Stimulated activated CD8-positive, alpha-beta memory T cell treated with anti-CD3 and anti-CD28 coated beads, Interleukin-7, amount 100 ng/mL, for 1 hour (primary cell): Measurements from ENCODE around the gene TM2D3.

Experiments
- DNase-seq, 2 donors: peaks; one replicate each; pipeline ENCODE4 v3.0.0-alpha.2; 2020; ENCODE audit warnings: low read depth in 2 of 2

The TM2D3 gene

GRCh38 chr15:101623367-101624304, 28.5 kb downstream of the TM2D3 start:
- no peak for DNase-seq

GRCh38 chr15:101621961-101622360, 30.2 kb downstream of the TM2D3 start:
- no peak for DNase-seq

- DNase-seq = no peak
Observed at GRCh38 chr15:101620671-101621070, 31.5 kb downstream of the TM2D3 start.

- DNase-seq = no peak
Observed at GRCh38 chr15:101619615-101619865, 32.6 kb downstream of the TM2D3 start.

- DNase-seq = no peak
Observed at GRCh38 chr15:101618851-101619614, 33.1 kb downstream of the TM2D3 start.

GRCh38 chr15:101618076-101618475, 34.1 kb downstream of the TM2D3 start:
- DNase-seq = no peak

- DNase-seq = no peak
Observed at GRCh38 chr15:101617390-101617965, 34.7 kb downstream of the TM2D3 start.

- DNase-seq = no peak
Observed at GRCh38 chr15:101615986-101616848, 36.0 kb downstream of the TM2D3 start.

GRCh38 chr15:101615414-101615985, 36.7 kb downstream of the TM2D3 start:
- no peak for DNase-seq

- no peak for DNase-seq
Observed at GRCh38 chr15:101614761-101615160, 37.4 kb downstream of the TM2D3 start.

- no peak for DNase-seq
Observed at GRCh38 chr15:101614001-101614585, 38.1 kb downstream of the TM2D3 start.

- DNase-seq = no peak
Observed at GRCh38 chr15:101613130-101614000, 38.8 kb downstream of the TM2D3 start.

GRCh38 chr15:101612676-101613075, 39.5 kb downstream of the TM2D3 start:
- DNase-seq = no peak

GRCh38 chr15:101611580-101612299, 40.4 kb downstream of the TM2D3 start:
- DNase-seq = no peak

GRCh38 chr15:101611007-101611406, 41.2 kb downstream of the TM2D3 start:
- no peak for DNase-seq

GRCh38 chr15:101610611-101611000, 41.6 kb downstream of the TM2D3 start:
- no peak for DNase-seq

GRCh38 chr15:101609742-101610610, 42.2 kb downstream of the TM2D3 start:
- DNase-seq = no peak

- no peak for DNase-seq
Observed at GRCh38 chr15:101608201-101608600, 44.0 kb downstream of the TM2D3 start.
